Mesothelial cell of epicardium (in vitro differentiated cells): ENCODE measurements around the gene STAMBP. TPM values are rescaled to one million over a fixed set of nuclear protein-coding genes. Genes with fewer than 3 reads are reported as not detected.

Experiments used
- DNase-seq, 2 experiments: peaks; one replicate each; pipeline ENCODE4 v3.0.0; 2021; ENCODE audit warnings: low spot score in 2 of 2; ENCODE audit not compliant: unreplicated experiment in 2 of 2
- H3K27ac Mint-ChIP-seq: 2 replicates; pipeline ENCODE4 v1.8.0; 2021; ENCODE audit warnings: mixed read lengths
- H3K27me3 Mint-ChIP-seq: 2 replicates; pipeline ENCODE4 v1.8.0; 2021; ENCODE audit warnings: low read depth, mixed read lengths
- H3K36me3 Mint-ChIP-seq: 2 replicates; pipeline ENCODE4 v1.8.0; 2021; ENCODE audit warnings: mixed read lengths
- H3K4me1 Mint-ChIP-seq: 2 replicates; pipeline ENCODE4 v1.8.0; 2021; ENCODE audit warnings: mixed read lengths
- H3K4me3 Mint-ChIP-seq: 2 replicates; pipeline ENCODE4 v1.8.0; 2021; ENCODE audit warnings: mild to moderate bottlenecking, moderate library complexity, mixed read lengths
- H3K9me3 Mint-ChIP-seq: 2 replicates; pipeline ENCODE4 v1.8.0; 2021; ENCODE audit warnings: mixed read lengths
- CTCF ChIP-seq: fragments of 200-600 bp; sonication (generic); IDR thresholded peaks from one replicate; pipeline ENCODE4 v1.5.0; 2021; ENCODE audit warnings: antibody characterized with exemption; ENCODE audit not compliant: unreplicated experiment
- total RNA-seq: library from RNA; stranded (reverse); gene quantifications from 3 replicates; pipeline ENCODE4 v1.2.1, GENCODE V29; 2021

STAMBP gene
- total RNA-seq, 1 donor from 2014 or later: 33.2 TPM

GRCh38 chr2:73838889-73839534 is 10.3 kb downstream of the STAMBP start:
- H3K36me3 Mint-ChIP-seq: peaks cover 15% of the 10 kb centered on the region
- peak overlapping the region; percentile 11 for H3K27ac Mint-ChIP-seq
- DNase-seq: no peak

DNA sequence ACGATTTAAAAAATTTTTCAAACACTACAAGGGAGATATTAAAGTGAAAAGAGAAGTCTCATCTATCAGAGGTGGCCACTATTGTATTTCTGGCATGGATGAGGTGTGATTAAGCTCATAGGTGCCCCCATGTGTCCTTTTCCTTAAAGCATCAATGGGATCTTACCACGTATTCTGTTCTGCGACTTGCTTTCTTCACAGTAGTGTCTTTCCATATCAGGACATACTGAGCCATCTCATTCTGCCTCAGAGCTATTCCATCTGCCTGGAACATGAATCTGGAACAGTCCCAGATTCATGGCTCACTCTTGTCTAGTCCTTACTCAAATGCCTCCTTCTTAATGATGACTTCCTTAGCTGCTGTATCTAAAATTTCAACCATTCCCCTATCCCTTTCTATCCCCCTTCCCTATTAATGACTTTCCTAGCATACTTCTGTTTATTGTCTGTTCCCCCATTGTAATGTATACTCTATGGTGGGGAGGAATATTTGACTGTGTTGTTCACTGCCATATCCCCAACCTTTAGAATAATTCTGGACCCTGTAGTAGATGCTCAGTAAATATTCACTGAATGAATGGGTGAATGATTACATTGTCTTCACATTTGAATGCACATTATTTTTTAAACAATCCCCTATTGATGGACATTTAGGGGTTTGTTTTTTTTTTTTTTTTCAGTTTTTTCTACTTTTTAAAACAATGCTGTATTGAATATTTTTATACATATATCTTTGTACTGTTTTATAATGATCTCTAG is 11.1 kb downstream of the STAMBP start:
- Mint-ChIP-seq H3K36me3 (peaks cover 17% of the 10 kb centered on the region), H3K27me3 (no peaks in the 10 kb centered on the region), H3K4me1 (no peaks in the 10 kb centered on the region), H3K4me3 (no peak overlapping the region), H3K9me3 (no peaks in the 10 kb centered on the region), H3K27ac (no peak overlapping the region)
- no peak for TF ChIP-seq CTCF
- no peak for DNase-seq

More at GRCh38 chr2:73838889-73839534, 10.3 kb downstream of the STAMBP start:
- TF ChIP-seq CTCF: no peak
- H3K9me3 Mint-ChIP-seq: no peaks in the 10 kb centered on the region
- no peaks in the 10 kb centered on the region for H3K4me1 Mint-ChIP-seq
- no peak overlapping the region for H3K4me3 Mint-ChIP-seq
- H3K27me3 Mint-ChIP-seq: no peaks in the 10 kb centered on the region

DNA sequence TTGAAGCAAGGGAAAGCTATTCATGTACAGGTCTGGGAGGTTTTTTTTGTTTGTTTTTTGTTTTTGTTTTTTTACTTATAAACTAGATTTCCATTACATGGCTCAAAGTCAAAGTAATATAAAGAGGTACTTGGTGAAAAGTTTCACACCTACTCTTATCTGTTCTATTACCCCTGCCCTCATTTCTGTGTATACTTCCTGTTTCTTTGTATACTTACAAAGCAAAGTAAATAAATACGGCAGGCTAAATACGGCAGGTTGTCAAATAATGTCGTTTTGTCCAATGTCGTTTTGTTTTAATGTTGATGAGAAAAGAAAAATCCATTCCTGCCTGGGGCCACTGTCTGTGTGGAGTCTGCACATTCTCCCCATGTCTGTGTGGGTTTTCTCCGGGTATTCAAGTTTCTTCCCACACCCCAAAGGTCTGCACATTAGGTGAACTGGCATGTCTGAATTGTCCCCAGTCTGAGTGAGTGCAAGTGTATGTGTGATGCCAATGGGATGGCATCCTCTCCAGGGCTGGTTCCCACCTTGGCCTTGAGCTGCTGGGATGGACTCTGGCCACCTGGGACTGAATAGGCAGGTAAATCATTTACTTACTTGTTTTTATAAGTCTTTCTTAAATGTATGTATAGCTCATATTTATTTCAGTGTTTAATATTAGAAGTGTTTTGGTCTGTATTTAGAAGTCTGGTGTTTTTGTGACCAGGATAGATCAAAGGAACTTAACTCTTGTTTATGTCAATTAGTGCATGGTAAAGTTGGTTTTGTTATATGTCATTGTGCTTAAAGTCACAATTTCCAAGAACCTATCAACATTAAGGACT is 13.4 kb downstream of the STAMBP start:
- Mint-ChIP-seq H3K9me3 (no peaks in the 10 kb centered on the region), H3K4me1 (no peaks in the 10 kb centered on the region), H3K27me3 (no peaks in the 10 kb centered on the region), H3K27ac (no peak overlapping the region), H3K36me3 (peaks cover 24% of the 10 kb centered on the region), H3K4me3 (no peak overlapping the region)
- TF ChIP-seq CTCF: no peak
- no peak for DNase-seq

GRCh38 chr2:73842739-73843019 is 13.9 kb downstream of the STAMBP start:
- Mint-ChIP-seq H3K36me3 (peaks cover 27% of the 10 kb centered on the region), H3K4me1 (no peaks in the 10 kb centered on the region), H3K4me3 (no peak overlapping the region), H3K27me3 (no peaks in the 10 kb centered on the region), H3K27ac (no peak overlapping the region), H3K9me3 (no peaks in the 10 kb centered on the region)
- no peak for TF ChIP-seq CTCF
- no peak for DNase-seq

GRCh38 chr2:73844087-73844486 is 15.3 kb downstream of the STAMBP start:
- no peaks in the 10 kb centered on the region for H3K4me1 Mint-ChIP-seq
- H3K27me3 Mint-ChIP-seq: no peaks in the 10 kb centered on the region
- no peak for TF ChIP-seq CTCF
- no peak overlapping the region for H3K4me3 Mint-ChIP-seq
- peaks cover 31% of the 10 kb centered on the region for H3K36me3 Mint-ChIP-seq
- no peak for DNase-seq
- no peak overlapping the region for H3K27ac Mint-ChIP-seq
- no peaks in the 10 kb centered on the region for H3K9me3 Mint-ChIP-seq
